GM18868 (cell line): ENCODE results near the gene DIAPH3.

Source experiments
- ATAC-seq: cut with Tn5 transposase; IDR thresholded peaks from one replicate; pipeline ENCODE4 v1.9.1; 2021; ENCODE audit warnings: mild to moderate bottlenecking, moderate library complexity; ENCODE audit not compliant: unreplicated experiment

Gene DIAPH3

GRCh38 chr13:59681636-59682311 lies 482.0 kb downstream of the DIAPH3 start:
- no peak for ATAC-seq

- peak; percentile 61 for ATAC-seq
Observed at GRCh38 chr13:59680429-59681024, 483.2 kb downstream of the DIAPH3 start.

GRCh38 chr13:59679254-59679653 lies 484.5 kb downstream of the DIAPH3 start:
- no peak for ATAC-seq

GRCh38 chr13:59677966-59678814 lies 485.5 kb downstream of the DIAPH3 start:
- ATAC-seq: peak; percentile 60

DNA sequence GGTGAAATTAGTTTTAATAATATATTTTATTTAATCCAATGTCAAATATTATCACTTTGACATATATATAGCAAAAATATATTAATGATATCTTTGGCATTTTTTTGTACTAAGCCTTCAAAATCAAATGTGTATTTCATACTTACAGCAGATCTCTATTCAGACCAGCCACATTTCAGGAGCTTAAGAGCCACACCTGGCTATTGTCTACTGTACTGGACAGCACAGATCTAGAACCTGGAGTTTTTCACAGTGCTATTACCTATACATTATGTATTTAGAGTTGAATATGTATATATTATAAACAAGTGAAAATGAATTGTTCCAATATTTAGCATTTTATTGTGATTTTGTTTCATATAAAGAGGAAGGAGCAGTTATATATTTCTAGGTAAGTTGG lies 486.3 kb downstream of the DIAPH3 start:
- ATAC-seq: no peak

- peak; percentile 49 for ATAC-seq
Observed at GRCh38 chr13:59674616-59675015, 489.1 kb downstream of the DIAPH3 start.

GRCh38 chr13:59673286-59673685 lies 490.4 kb downstream of the DIAPH3 start:
- no peak for ATAC-seq

GRCh38 chr13:59672445-59672844 lies 491.3 kb downstream of the DIAPH3 start:
- no peak for ATAC-seq

DNA sequence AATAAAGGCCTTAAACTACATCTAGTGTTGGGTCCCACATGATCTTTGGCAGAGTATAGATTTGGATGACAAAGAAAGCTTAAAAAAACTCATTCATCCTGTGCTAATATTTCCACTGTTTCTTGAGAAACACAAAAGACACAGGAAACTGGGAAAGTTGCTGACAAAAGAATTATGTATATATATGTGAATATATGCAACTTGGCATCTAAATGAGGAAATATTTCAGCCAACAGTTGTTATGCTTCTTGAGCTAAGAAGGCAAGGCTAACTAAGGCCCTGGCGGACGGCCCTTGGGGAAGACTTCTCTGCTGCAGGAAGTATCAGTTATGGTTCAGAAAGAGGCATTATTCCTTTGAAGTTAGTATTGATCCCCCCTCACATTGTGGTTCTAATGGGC lies 491.8 kb downstream of the DIAPH3 start:
- no peak for ATAC-seq

GRCh38 chr13:59666504-59666903 lies 497.2 kb downstream of the DIAPH3 start:
- peak; percentile 74 for ATAC-seq

DNA sequence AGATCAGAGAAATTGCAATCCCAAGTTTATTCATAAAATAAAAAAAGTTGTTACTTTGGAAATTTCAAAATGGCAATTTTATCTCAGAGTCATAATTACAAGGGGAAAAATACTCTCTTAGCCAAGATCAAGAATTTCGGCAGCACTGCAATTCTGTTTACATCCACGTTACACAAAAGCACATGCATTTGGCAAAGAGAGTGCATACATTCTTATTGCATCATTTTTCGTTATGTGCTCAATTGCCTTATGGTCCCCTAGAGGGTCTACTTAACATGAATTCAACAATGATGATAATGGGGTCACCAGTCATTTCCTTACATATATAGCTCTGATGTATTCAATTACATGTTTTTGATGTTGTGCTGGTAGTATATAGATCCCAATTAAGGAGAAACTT lies 498.0 kb downstream of the DIAPH3 start:
- ATAC-seq: no peak

DNA sequence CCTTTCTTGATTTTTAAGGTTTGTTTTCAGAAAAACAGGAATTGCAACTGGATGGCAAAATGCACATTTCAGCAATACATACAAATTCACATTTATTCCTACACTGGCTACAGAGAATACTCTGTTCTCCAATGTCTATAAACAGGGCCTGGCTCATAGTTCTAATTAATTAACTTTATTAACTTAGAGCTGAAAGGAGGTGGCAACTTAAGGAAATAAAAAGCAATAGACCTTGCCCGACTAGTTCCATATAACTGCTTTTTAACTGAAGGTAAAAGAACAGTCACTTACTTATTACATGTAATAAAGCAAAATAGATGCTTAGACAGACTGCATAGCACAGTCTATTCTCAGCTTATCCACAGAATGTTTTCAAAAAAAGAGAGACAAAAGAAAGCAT lies 498.5 kb downstream of the DIAPH3 start:
- ATAC-seq: no peak

GRCh38 chr13:59664586-59664985 lies 499.1 kb downstream of the DIAPH3 start:
- no peak for ATAC-seq

DNA sequence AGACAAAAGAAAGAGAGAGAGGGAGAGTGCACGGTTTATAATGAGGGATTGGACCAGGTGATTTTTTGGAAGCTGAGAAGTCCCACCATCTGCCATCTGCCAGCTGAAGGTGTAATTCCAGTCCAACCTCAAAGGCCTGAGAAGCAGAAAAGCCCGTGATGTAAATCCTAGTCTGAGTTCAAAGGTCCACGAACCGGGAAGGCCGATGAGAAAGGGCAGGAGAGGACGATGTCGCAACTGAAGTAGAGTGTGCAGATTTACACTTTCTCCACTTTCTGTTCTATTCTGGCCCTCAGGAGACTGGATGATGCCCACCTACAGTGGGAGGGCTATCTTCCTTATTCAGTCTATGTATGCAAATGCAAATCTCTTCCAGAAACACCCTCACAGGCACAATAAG lies 500.0 kb downstream of the DIAPH3 start:
- ATAC-seq: no peak

DNA sequence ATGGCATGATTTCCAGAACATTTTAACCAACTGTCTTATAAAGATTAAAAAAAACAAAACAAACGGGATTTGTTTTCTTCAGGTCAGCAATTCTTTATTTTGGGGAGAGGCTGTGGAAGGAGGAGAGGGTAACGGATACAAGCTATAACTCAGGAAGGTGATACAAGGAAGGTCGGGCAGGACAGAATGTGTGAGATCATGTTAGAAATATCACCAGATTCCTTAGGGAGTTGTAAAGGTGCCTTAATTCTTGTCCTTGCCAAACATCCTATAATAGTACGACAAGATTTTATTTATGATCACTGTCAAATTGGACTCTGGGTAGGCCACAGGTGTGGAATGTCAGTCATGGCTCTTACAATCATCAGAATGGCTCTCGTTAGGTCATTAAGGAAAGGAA lies 503.1 kb downstream of the DIAPH3 start:
- no peak for ATAC-seq

GRCh38 chr13:59659981-59660380 lies 503.7 kb downstream of the DIAPH3 start:
- ATAC-seq: no peak

DNA sequence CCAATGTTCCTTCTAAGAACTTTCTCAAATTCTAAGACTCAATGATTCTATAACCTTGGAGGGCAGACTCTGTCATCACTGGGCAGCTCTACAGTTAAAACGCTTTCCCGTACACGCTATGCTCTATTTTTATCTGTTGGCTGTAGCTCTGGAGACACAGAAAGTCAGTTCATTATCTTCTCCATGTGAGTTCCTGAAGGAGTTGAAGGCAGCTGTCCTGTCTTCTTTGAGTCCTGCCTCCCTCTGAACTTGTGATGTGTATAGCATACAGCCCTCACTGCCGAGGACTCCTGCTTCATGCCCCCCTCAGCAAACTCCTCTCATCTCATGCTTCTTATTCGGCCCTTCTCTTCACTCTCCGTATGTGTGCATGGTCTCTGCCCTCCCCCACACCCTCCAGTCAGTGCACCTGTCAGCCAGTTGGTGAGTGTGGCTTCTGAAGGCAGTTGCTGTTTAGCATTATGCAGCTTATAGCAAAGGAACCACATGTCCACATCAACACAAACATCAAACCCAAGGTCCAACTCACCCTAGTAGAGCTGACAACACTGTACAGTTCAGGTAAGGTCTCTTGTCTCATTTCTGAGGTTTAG lies 504.9 kb downstream of the DIAPH3 start:
- no peak for ATAC-seq

GRCh38 chr13:59658027-59658737 lies 505.5 kb downstream of the DIAPH3 start:
- ATAC-seq: no peak

DNA sequence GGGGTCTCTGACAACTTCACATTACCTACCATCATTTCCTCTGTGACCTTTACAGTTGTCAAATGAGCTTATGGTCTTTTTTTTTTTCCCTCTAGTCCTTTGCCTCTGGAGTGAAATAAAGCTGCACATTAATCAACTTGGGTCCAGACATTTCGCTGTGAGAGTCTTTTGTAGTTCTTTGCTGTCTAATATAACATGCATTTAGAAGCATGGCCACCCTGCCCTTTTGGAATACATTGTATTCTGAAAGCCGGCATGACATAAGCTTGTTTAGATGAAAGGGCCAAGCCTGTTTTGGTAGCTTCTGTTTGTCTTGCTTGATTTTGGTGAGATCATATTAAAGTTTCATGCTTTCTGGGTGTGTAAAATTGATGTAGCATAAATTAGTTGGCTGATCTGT lies 509.8 kb downstream of the DIAPH3 start:
- ATAC-seq: no peak

- no peak for ATAC-seq
Observed at GRCh38 chr13:59651479-59651878, 512.2 kb downstream of the DIAPH3 start.
